WERI-Rb-1 (cell line): ENCODE results near the gene FGF3.

Experiments
- DNase-seq: peaks from one replicate; pipeline ENCODE4 v3.0.0-alpha.2; 2020
- H3K27ac ChIP-seq: fragments of 250-450 bp; sonication (Bioruptor Pico); 2 replicates; pipeline ENCODE4 v1.5.1; 2020; ENCODE audit warnings: mild to moderate bottlenecking, moderate library complexity
- H3K27me3 ChIP-seq: fragments of 250-450 bp; sonication (Bioruptor Pico); 2 replicates; pipeline ENCODE4 v1.5.1; 2021; ENCODE audit warnings: mild to moderate bottlenecking, low read depth, moderate library complexity; ENCODE audit not compliant: insufficient read depth, severe bottlenecking
- H3K36me3 ChIP-seq: fragments of 250-450 bp; sonication (Bioruptor Pico); 2 replicates; pipeline ENCODE4 v1.5.1; 2020; ENCODE audit warnings: mild to moderate bottlenecking, moderate library complexity
- H3K4me3 ChIP-seq: 2 replicates; pipeline ENCODE4 v1.5.1; 2011; ENCODE audit warnings: low read depth, mild to moderate bottlenecking, control low read depth, low read length
- H3K9me3 ChIP-seq: fragments of 250-450 bp; sonication (Bioruptor Pico); 2 replicates; pipeline ENCODE4 v1.5.1; 2021; ENCODE audit warnings: mild to moderate bottlenecking, moderate library complexity; ENCODE audit not compliant: severe bottlenecking
- TF ChIP-seq, protein P1 (sequence below): IDR thresholded peaks from 2 replicates; pipeline ENCODE4 v1.5.1; 2011; ENCODE audit warnings: low read depth, mild to moderate bottlenecking, control low read depth, inconsistent platforms, low read length

Gene FGF3

DNA sequence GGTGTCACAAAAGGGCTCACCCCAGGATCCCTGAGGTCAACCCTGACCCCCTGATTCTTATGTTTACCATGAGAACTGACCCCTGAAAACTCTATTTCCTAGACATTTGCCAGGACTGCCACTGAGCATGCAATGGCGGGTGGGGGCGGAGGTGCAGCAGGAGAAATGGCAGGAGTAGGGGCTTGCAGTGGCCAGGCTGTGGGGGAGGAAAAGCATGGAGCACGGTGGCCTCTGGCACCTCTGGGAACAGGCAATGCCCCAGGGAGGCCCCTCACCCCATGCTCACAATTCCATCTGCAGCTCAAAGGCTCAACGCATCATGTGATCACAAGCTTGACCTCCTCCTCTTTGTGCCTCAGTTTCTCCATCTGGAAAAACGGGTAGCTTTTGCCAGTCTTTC, 46.5 kb upstream of the FGF3 start:
- H3K9me3 ChIP-seq: no peaks in the 10 kb centered on the region

DNA sequence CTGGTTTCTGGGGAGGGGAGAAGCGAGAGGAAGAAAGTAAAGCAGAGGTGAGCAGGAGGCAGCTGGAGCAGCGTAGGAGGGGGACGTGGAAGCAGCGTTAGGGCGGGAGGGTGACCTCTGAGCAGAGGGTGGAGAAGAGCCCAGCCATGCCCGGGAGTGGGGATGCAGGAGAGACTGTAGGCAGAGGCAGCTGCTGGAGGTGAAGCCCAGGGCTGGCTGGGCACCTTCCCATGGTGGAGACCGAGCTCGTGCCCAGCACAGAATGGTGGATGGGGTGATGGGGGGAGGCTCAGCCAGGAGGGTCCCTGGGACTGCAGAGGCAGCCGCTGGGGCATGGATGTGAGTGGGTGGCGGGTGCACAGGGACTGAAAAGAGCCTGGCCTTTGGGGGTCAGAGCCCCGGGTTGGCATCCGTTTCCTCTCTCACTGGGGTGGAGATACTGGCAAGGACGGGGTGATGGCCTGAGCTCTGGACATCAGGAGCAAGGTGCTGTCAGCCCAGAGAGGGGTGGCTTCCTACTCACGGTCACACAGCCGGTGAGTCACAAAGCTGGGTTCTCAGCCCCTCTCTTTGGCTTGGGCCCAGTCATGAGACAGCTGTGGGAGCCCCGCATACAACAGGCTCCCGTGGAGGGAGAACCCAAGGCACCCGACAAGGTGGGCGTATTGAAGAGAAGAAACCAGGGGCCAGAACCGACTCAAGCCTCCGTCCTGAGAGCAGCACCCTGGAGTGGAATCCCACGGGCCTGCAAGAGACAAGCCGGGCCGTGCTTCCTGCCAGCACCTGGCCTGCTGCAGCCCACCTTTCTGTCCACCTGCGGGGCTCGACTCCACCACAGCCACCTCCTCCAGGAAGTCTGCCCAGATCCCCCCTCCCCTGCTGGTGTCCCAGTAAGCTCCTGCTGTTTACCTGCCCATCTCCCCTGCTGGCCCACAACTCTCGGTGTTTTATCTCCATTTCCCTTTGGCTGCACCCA, 45.8 kb upstream of the FGF3 start:
- TF ChIP-seq, protein P1, sequence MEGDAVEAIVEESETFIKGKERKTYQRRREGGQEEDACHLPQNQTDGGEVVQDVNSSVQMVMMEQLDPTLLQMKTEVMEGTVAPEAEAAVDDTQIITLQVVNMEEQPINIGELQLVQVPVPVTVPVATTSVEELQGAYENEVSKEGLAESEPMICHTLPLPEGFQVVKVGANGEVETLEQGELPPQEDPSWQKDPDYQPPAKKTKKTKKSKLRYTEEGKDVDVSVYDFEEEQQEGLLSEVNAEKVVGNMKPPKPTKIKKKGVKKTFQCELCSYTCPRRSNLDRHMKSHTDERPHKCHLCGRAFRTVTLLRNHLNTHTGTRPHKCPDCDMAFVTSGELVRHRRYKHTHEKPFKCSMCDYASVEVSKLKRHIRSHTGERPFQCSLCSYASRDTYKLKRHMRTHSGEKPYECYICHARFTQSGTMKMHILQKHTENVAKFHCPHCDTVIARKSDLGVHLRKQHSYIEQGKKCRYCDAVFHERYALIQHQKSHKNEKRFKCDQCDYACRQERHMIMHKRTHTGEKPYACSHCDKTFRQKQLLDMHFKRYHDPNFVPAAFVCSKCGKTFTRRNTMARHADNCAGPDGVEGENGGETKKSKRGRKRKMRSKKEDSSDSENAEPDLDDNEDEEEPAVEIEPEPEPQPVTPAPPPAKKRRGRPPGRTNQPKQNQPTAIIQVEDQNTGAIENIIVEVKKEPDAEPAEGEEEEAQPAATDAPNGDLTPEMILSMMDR: no peak
- H3K27me3 ChIP-seq: no peaks in the 10 kb centered on the region
- H3K9me3 ChIP-seq: no peaks in the 10 kb centered on the region
- H3K4me3 ChIP-seq: no peak overlapping the region
- no peaks in the 10 kb centered on the region for H3K36me3 ChIP-seq
- no peak for DNase-seq
- H3K27ac ChIP-seq: no peak overlapping the region

More for the DNA sequence above, 46.5 kb upstream of the FGF3 start:
- DNase-seq: no peak
- no peaks in the 10 kb centered on the region for H3K27me3 ChIP-seq
- no peak overlapping the region for H3K27ac ChIP-seq
- no peaks in the 10 kb centered on the region for H3K36me3 ChIP-seq
- TF ChIP-seq, protein P1: no peak
- no peak overlapping the region for H3K4me3 ChIP-seq

DNA sequence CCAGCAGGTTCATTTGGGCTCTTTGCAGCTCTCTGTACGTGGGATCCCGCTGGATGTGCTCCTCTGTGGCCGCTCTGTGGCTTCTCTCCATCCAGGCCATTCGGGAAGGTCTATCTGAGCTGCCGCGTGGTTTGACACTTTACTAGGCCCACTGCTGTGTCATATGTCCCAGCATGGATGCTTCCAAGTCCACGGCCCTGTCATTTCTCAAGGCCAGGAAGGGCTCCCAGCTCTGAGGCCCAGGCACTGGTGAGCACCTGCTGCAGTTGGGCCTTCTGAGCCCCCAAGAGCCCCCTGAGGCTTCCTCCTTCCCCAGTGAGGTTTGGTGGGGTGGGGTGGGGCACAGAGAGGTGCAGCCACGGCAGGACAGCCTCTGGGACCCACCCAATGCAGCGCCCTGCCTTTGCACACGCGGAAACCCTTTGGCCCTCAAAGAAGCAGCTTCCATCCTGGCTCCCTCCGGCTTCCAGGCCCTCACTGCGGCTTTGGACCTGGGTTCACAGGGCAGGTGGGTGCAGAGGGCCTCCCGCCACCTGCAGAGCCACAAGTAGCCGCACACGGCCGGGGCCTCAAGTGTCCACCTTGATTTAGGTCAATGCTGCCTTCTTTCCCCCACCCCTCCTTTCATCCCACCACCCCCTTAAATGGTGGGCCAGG, 44.5 kb upstream of the FGF3 start:
- DNase-seq: no peak
- Histone ChIP-seq H3K9me3 (no peaks in the 10 kb centered on the region), H3K36me3 (no peaks in the 10 kb centered on the region), H3K27me3 (no peaks in the 10 kb centered on the region), H3K4me3 (no peak overlapping the region), H3K27ac (no peak overlapping the region)
- TF ChIP-seq, protein P1: no peak

DNA sequence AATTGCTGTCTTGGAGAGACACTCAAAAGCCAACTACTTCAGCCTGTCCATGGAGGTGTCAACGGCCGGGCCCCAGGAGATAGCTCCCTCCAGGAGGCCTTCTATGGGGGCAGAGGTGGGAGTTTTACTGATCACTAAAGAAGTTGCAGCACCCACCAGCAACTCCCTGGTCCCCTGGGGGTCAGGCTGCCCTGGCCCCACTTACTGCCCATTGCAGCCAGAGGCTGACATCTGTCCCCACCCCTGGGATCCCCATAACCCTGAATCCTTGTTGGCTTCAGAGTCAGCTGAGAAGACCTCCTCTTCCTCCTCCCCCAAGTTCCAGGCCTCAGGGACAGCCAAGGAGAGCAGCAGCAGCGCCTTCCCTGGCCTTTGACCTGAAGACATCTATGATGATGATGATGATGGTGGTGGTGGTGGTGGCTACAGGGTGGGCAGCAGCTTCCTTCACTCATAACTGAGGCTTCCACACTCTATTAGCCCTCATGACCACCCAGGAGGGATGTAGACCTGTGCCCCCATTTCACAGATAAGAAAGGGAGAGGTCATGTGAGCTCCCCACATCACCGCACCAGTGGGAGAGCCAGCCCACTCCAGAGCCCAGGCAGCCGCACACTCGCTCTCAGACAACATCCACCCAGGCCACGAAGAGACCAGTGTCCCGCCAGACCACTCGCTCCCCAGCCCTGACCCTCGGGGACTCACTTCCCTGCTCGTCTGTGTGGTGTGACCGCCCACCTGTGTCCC, 43.8 kb upstream of the FGF3 start:
- Histone ChIP-seq H3K9me3 (no peaks in the 10 kb centered on the region), H3K27me3 (no peaks in the 10 kb centered on the region), H3K4me3 (no peak overlapping the region), H3K27ac (no peak overlapping the region), H3K36me3 (no peaks in the 10 kb centered on the region)
- TF ChIP-seq, protein P1: no peak
- no peak for DNase-seq

DNA sequence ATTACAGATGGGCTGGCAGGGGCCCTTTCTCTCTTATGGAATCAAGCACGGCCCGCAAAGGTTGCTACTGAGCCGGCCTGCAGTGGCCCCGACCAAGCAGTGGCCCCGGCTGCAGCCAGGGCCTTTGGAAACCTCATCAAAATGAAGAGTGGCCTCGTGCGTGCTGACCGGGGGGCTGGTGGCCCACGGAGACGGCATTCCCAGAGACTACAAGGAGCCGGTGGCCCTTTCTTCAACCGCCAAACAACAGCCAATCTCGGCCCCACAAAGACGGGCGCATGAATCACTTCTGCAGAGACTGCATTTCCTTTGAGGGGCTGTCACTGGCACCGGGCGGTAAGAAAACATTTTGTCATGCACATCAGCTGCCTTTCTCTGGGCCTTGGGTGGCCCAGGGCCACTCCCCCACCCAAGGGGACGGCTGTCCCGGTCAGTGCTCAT, 43.1 kb upstream of the FGF3 start:
- DNase-seq: no peak
- Histone ChIP-seq H3K27me3 (peaks cover 2% of the 10 kb centered on the region), H3K36me3 (no peaks in the 10 kb centered on the region)

More for the DNA sequence above, 43.1 kb upstream of the FGF3 start:
- TF ChIP-seq, protein P1: no peak
- H3K27ac ChIP-seq: no peak overlapping the region
- H3K9me3 ChIP-seq: no peaks in the 10 kb centered on the region
- no peak overlapping the region for H3K4me3 ChIP-seq
